ENCODE data around the gene CNIH3.
A peak's percentile ranks its signal among the peaks of the same experiment; 100 is the strongest.

Gene CNIH3

DNA sequence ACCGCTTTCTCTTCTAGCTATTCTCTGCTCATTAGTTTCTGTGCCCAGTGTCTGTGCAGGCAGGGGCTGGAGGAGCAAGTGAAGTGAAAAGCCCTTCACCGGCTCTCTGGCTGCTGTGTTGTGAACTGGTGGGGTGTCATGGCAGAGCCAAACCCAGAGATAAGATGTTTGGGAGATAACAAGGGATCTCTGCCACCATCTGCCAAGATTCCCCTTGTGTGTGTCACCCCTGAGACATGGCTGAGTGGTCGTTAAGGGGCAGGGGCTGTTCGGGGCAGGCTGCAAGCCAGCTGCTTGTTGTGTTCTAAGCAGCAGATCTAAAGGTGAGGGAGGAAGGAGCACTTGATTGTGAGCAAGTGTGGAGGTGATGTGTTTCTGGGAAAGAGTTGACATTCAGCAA is 24.5 kb downstream of the CNIH3 start:
- DNase-seq: no peak

GRCh38 chr1:224641030-224641429 is 24.9 kb downstream of the CNIH3 start:
- no peak for DNase-seq

GRCh38 chr1:224643653-224644052 is 27.5 kb downstream of the CNIH3 start:
- no peak for DNase-seq

DNA sequence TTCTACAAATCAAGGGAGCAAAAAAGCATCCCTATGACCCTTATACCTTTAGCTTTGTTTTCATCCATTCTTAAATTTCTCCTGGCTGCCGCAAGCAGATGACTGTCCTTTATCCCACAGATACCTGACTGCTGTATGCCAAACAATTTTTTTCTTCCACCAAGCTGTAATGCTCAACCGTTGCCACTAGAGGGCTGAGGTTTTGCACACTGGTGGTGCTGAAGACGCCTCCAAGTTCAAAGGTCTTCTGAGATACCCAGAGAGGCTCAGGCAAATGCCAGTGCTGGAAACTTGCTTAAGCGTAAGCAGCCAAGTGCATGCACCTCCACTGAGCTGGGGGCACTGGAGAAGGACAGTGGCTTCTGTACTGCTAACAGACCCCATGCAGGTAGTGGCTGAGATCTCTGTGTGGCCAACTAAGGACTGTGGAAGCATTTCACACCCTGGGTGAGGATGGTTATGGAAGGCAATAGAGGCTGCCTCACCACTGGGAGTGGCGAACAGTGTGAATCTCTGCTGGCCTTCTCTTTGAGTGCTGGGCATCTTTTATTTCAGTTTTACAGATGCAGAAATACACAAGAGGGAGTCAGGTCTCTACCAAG is 28.5 kb downstream of the CNIH3 start:
- peak in 27 of 58 donors; percentile 4 to 54 (median 12) for DNase-seq

DNA sequence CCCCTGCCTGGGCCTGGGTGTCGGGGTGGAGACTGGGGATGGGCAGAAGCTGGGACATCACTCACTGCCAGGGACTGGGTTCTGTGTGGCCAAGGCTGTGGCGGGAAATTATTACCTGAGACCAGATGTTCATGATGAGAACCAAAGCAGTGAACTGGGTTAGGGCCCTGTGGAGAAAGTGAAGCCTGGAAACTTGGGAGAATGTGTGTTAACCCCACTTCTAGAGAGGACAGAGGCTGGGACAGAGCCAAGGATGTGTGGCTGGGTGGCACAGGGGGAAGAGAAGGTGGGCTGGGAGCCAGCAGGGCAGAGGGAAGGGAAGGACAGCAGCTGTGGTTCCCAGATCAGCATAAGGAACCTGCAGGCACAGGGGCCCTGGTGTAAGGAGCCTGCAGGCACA is 31.3 kb downstream of the CNIH3 start:
- no peak for DNase-seq

GRCh38 chr1:224650290-224650689 is 34.2 kb downstream of the CNIH3 start:
- DNase-seq: no peak

- DNase-seq: no peak
Observed at GRCh38 chr1:224651188-224651587, 35.1 kb downstream of the CNIH3 start.

DNA sequence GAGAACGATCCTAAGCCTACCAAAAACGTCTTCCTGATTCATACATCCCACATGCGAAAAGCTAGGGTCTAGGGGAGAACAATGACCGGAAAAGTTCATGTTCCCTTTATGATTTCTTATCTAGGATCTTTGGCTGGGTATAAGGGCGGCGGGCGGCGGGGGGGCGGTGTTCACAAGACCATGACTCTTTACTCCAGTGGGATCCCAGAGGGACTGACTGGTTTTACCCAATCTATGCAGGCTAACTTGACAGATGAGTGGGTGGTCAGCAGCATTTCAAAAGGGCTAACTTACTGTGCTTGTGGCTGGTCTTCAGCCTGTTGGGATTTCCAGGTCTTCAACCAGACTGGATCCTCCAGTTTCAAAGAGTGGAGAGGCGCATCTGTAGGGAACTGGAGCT is 40.3 kb downstream of the CNIH3 start:
- DNase-seq: no peak

- DNase-seq: no peak
Observed at GRCh38 chr1:224660074-224660473, 44.0 kb downstream of the CNIH3 start.

GRCh38 chr1:224662870-224663269 is 46.8 kb downstream of the CNIH3 start:
- no peak for DNase-seq

DNA sequence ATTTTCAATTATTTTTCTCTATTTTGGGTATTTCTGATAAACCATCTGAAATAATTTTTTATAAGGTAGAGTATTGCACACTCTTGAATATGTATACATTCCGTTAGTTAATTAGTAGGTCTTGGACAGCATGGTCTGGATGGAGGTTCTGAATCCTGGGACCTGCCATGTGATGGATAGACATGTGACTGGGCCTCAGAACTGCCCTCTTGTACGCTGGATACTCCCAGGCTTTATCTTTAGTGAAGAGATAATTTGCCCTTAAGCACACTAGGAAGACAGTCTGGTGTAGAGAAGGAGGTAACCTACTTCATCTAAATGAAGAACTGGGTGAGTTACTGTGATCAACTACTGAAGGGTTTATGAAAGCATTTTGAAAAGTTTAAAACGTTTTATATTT is 48.9 kb downstream of the CNIH3 start:
- no peak for DNase-seq

GRCh38 chr1:224666078-224666477 is 50.0 kb downstream of the CNIH3 start:
- no peak for DNase-seq

GRCh38 chr1:224666913-224667312 is 50.8 kb downstream of the CNIH3 start:
- no peak for DNase-seq

GRCh38 chr1:224668984-224669383 is 52.9 kb downstream of the CNIH3 start:
- DNase-seq: no peak

- no peak for DNase-seq
Observed at GRCh38 chr1:224669403-224669802, 53.3 kb downstream of the CNIH3 start.

DNA sequence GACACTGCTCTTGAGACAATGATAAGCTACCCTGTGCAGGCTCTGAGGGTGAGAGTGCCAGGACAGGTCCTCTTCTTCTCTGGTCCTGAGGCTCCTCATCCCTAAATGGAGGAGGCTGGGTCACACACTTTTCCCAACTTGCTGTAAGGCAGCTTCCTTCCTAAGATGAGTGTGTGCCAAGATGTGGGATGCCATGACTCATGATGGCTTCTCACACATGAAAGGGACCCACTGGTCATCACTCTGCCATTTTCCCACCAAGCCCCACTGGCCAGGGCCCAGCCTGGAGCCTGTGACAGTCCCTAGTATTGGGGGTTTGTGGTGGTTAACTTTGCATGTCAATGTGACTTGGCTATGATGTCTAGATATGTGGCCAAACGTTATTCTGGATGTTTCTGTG is 54.4 kb downstream of the CNIH3 start:
- DNase-seq: no peak

- DNase-seq: no peak
Observed at GRCh38 chr1:224671076-224671475, 55.0 kb downstream of the CNIH3 start.

DNA sequence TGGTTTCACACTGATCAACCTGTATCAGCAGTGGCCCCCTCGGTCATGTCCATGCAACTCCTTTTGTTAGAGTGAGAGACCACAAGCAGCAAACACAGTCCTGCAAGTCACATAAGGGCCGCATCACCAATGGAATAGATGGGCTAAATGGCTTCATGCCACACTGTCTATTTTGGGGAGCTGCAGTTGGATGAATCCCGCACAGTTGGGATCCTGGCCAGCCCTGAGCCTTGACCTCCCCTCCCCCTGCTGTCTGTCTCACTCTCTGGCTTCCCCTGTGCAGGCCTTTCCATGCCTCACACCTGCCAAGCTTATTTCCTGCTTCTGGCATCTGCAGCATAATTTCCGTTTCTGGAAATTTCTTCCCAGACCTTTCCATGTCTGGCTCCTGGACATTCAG is 57.0 kb downstream of the CNIH3 start:
- no peak for DNase-seq

GRCh38 chr1:224675590-224675989 is 59.5 kb downstream of the CNIH3 start:
- no peak for DNase-seq

- DNase-seq: no peak
Observed at GRCh38 chr1:224676551-224676950, 60.4 kb downstream of the CNIH3 start.

DNA sequence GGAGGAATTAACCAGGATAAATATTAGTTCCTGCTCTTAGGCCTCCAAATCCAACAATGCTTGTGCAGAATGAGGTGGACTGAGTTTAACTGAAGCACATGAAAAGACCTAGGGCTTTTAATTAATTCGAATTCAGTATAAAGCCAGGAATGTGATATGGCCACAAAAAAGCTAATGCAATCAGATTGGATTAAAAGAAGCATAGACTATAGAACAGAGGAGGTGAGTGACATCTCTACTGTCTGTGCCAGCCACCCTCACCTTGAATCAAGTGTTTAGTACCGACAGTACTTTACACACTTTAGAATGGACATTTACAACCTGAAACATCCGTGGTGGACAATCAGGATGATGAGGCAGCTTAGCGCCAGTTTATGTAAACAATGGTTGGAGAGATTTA is 62.1 kb downstream of the CNIH3 start:
- no peak for DNase-seq

DNA sequence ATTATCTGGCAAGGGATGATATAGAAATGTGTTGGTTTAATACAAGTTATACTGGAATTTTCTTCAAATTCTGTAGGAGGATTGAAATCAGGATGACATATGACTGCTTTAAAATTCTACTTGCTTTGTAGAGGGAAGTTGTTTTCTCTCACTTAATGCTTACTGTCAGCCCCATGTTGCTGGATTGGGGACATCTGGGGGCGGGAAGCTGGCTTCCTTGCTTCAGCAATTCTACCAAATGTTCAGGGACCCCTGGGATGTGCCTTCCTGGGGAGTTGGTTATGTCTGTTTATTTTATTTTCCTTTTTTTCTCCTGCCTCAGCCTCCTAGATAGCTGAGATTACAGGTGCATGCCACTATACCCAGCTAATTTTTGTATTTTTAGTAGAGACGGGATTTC is 63.5 kb downstream of the CNIH3 start:
- DNase-seq: no peak

GRCh38 chr1:224681816-224682215 is 65.7 kb downstream of the CNIH3 start:
- no peak for DNase-seq

- no peak for DNase-seq
Observed at GRCh38 chr1:224683936-224684335, 67.8 kb downstream of the CNIH3 start.
